Pancreas (tissue), 10 donors: ENCODE results near the gene EYA4. TPM values are rescaled to one million over a fixed set of nuclear protein-coding genes. Genes with fewer than 3 reads are reported as not detected.

ENCODE experiments used
- ATAC-seq, 4 donors: fragments of 200-7000 bp; cut with Tn5 transposase; one replicate each; pipeline versions ENCODE4 v1.8.0 to v1.9.1; 2020; ENCODE audit warnings: mild to moderate bottlenecking in 4 of 4, moderate library complexity in 4 of 4
- DNase-seq, 6 donors: peaks; one replicate each; pipeline ENCODE4 v3.0.0-alpha.2; 2020
- FAIRE-seq: peaks from 2 replicates; lab custom pipeline; 2012; peaks lifted over from hg19 to GRCh38; lab: Jason Lieb, UNC
- H3K27ac ChIP-seq, 4 donors: fragments of 200-600 bp; sonication (generic); 1 replicate in 3 of 4; 2 replicates in 1 of 4; pipeline versions ENCODE4 v1.5.0 to v1.8.0; 2020
- H3K27me3 ChIP-seq, 4 donors: fragments of 200-600 bp; one replicate each; pipeline ENCODE4 v1.8.0; 2021
- H3K36me3 ChIP-seq, 3 donors: fragments of 200-600 bp; sonication (generic) in 1 of 3; one replicate each; pipeline versions ENCODE4 v1.5.0 to v1.8.0; 2020 to 2021
- H3K4me1 ChIP-seq, 3 donors: fragments of 200-600 bp; one replicate each; pipeline ENCODE4 v1.8.0; 2021
- H3K4me3 ChIP-seq, 4 donors: fragments of 200-600 bp; sonication (generic) in 2 of 4; one replicate each; pipeline versions ENCODE4 v1.5.0 to v1.8.0; 2020 to 2021
- H3K9me3 ChIP-seq, 4 donors: fragments of 200-600 bp; one replicate each; pipeline ENCODE4 v1.8.0; 2021
- CTCF ChIP-seq, 4 donors: fragments of 200-600 bp; sonication (generic) in 3 of 4; IDR thresholded peaks; one replicate each; pipeline versions ENCODE4 v1.5.0 to v1.8.0; 2021; ENCODE audit warnings: antibody characterized with exemption in 4 of 4
- WGBS, 2 donors: extraction: QIAGEN DNeasy Blood & Tissue Kit; methylation state at CpG; one replicate each; pipeline ENCODE4 v1.1.7; 2013; 5-methylcytosine and 5-hydroxymethylcytosine counted together
- intact Hi-C, 3 donors: fragments of 100-400 bp; cut with DNase I; formaldehyde crosslinking; loops; one replicate each; pipeline versions ENCODE4 v1.11.1 to v1.14.2; 2022
- polyA plus RNA-seq, 2 donors: library from polyadenylated mRNA; stranded (reverse); fragments of 200-250 nt; gene quantifications; one replicate each; pipeline ENCODE4 v1.2.3, GENCODE V29; 2013
- total RNA-seq, 6 donors: library from RNA; stranded (reverse); fragmentation: NEBNext Ultra II Directional in 4 of 6; extraction: Animal tissue kit (Norgen Biotek cat#: 25700) in 4 of 6; gene quantifications; one replicate each; pipeline versions ENCODE4 v1.2.1 to v1.2.4, GENCODE V29; 2021 to 2023
- donor health status: healthy with polysubstance abuse.
- donor health status: DM: no; HTN: no; CAD: no; lungs with moderate emphysema.
- donor health status: DM: no; HTN: no; CAD: no.
- donor health status: control.
- donor health status: control.
- donor health status: Bipolar disorder and iron deficiency.
- donor health status: DM: yes; HTN: yes; CAD: no.
- donor health status: DM: no; HTN: no; CAD: no.
- donor health status: DM: no; HTN: no; CAD: no.
- donor health status: DM: yes; HTN: yes; CAD: no.

Gene EYA4
- total and polyA plus RNA-seq, 8 donors, result 0.08 to 1.3 (median 0.19) TPM

GRCh38 chr6:133532908-133533307 lies 291.8 kb downstream of the EYA4 start:
- no peak for TF ChIP-seq CTCF (IDR thresholded peaks at IDR 0.05)
- H3K9me3 ChIP-seq, result no peaks in the 10 kb centered on the region
- no peak overlapping the region for H3K4me3 ChIP-seq
- ATAC-seq, result no peak
- DNase-seq, result no peak
- intact Hi-C loops, result no loop called here
- no peak overlapping the region for H3K27ac ChIP-seq
- no peaks in the 10 kb centered on the region for H3K36me3 ChIP-seq
- WGBS, 2 donors, result 48 to 62% methylated on average over 7 of the region's 7 CpGs
- FAIRE-seq, result no peak
- no peaks in the 10 kb centered on the region for H3K4me1 ChIP-seq
- no peaks in the 10 kb centered on the region for H3K27me3 ChIP-seq

- no peak for FAIRE-seq
- 57 to 64% methylated on average over 3 of the region's 3 CpGs for WGBS, 2 donors
- no peaks in the 10 kb centered on the region for H3K9me3 ChIP-seq
Observed at GRCh38 chr6:133539502-133540259, 298.5 kb downstream of the EYA4 start.

GRCh38 chr6:133540361-133540760 lies 299.2 kb downstream of the EYA4 start:
- FAIRE-seq (no peak), ATAC-seq (no peak), DNase-seq (no peak)
- Histone ChIP-seq H3K27ac (no peak overlapping the region), H3K36me3 (no peaks in the 10 kb centered on the region), H3K27me3 (no peaks in the 10 kb centered on the region), H3K9me3 (no peaks in the 10 kb centered on the region), H3K4me1 (no peaks in the 10 kb centered on the region), H3K4me3 (no peak overlapping the region)
- WGBS, 2 donors, result 66 to 70% methylated on average over 3 of the region's 3 CpGs
- no peak for TF ChIP-seq CTCF (IDR thresholded peaks at IDR 0.05)
- intact Hi-C loops, result no loop called here

More at GRCh38 chr6:133539502-133540259, 298.5 kb downstream of the EYA4 start:
- no peak for DNase-seq
- H3K27me3 ChIP-seq, result no peaks in the 10 kb centered on the region
- no peak for TF ChIP-seq CTCF (IDR thresholded peaks at IDR 0.05)
- no peak for ATAC-seq
- no peaks in the 10 kb centered on the region for H3K36me3 ChIP-seq
- H3K27ac ChIP-seq, result no peak overlapping the region
- intact Hi-C loops, result no loop called here
- H3K4me3 ChIP-seq, result no peak overlapping the region
- no peaks in the 10 kb centered on the region for H3K4me1 ChIP-seq

GRCh38 chr6:133541040-133541439 lies 299.9 kb downstream of the EYA4 start:
- intact Hi-C loops, result no loop called here
- Histone ChIP-seq H3K36me3 (no peaks in the 10 kb centered on the region), H3K4me3 (no peak overlapping the region), H3K27ac (no peak overlapping the region), H3K27me3 (no peaks in the 10 kb centered on the region), H3K4me1 (no peaks in the 10 kb centered on the region), H3K9me3 (no peaks in the 10 kb centered on the region)
- no peak for FAIRE-seq
- no peak for DNase-seq
- no peak for TF ChIP-seq CTCF (IDR thresholded peaks at IDR 0.05)
- 60 to 77% methylated on average over 2 of the region's 2 CpGs for WGBS, 2 donors
- ATAC-seq, result no peak
